Upper lobe of left lung (tissue), 6 donors: ENCODE results near the gene COPS7A. TPM values are rescaled to one million over a fixed set of nuclear protein-coding genes. Genes with fewer than 3 reads are reported as not detected.

Experiments used
- ATAC-seq, 2 donors: fragments of 200-7000 bp; cut with Tn5 transposase; one replicate each; pipeline ENCODE4 v1.9.1; 2022; ENCODE audit warnings: mild to moderate bottlenecking in 2 of 2, moderate library complexity in 2 of 2; ENCODE audit not compliant: low FRiP score in 2 of 2
- DNase-seq, 2 donors: peaks; one replicate each; pipeline ENCODE4 v3.0.0-alpha.2; 2019 to 2020
- H3K27ac ChIP-seq, 4 donors: fragments of 200-600 bp; sonication (generic); one replicate each; pipeline ENCODE4 v1.5.1; 2016 to 2019
- H3K27me3 ChIP-seq, 4 donors: fragments of 200-600 bp; sonication (generic); one replicate each; pipeline ENCODE4 v1.5.1; 2017 to 2019
- H3K36me3 ChIP-seq, 4 donors: fragments of 200-600 bp; sonication (generic); one replicate each; pipeline ENCODE4 v1.5.1; 2016 to 2019
- H3K4me1 ChIP-seq, 4 donors: fragments of 200-600 bp; sonication (generic); one replicate each; pipeline ENCODE4 v1.5.1; 2018 to 2019
- H3K4me3 ChIP-seq, 4 donors: fragments of 200-600 bp; sonication (generic); one replicate each; pipeline ENCODE4 v1.5.1; 2017 to 2019; ENCODE audit warnings: mild to moderate bottlenecking in 2 of 4, moderate library complexity in 1 of 4
- H3K9me3 ChIP-seq, 4 donors: fragments of 200-600 bp; sonication (generic); one replicate each; pipeline ENCODE4 v1.5.1; 2018 to 2019
- EP300 ChIP-seq, 4 donors: sonication (generic); formaldehyde crosslinking; IDR thresholded peaks; one replicate each; pipeline ENCODE4 v1.5.1; 2017; ENCODE audit warnings: antibody characterized with exemption in 4 of 4, control low read depth in 2 of 4
- POLR2A ChIP-seq, 4 donors: fragments of 450-650 bp; IDR thresholded peaks; one replicate each; pipeline ENCODE4 v1.5.1; 2016 to 2017; ENCODE audit warnings: antibody characterized with exemption in 4 of 4, mild to moderate bottlenecking in 2 of 4
- POLR2AphosphoS5 ChIP-seq, 2 donors: sonication (generic); formaldehyde crosslinking; IDR thresholded peaks; one replicate each; pipeline ENCODE4 v1.5.1; 2017; ENCODE audit warnings: antibody characterized with exemption in 2 of 2
- WGBS, 2 donors: methylation state at CpG; one replicate each; pipeline ENCODE4 v1.1.5; 2017 to 2018; 5-methylcytosine and 5-hydroxymethylcytosine counted together
- total RNA-seq, 6 donors: library from RNA; depleted of rRNA in 4 of 6; stranded (reverse); fragments of >200 nt in 4 of 6; gene quantifications; one replicate each; pipeline versions ENCODE4 v1.1.0 to v1.2.1, GENCODE V29; 2016 to 2021
- TF ChIP-seq, protein P1 (sequence below), 6 experiments: fragments of 450-650 bp in 4 of 6; fragments of 200-600 bp in 2 of 6; sonication (generic) in 2 of 6; IDR thresholded peaks; one replicate each; pipeline ENCODE4 v1.5.1; 2016 to 2019; ENCODE audit warnings: antibody characterized with exemption in 6 of 6
- donor health status: DM: no; HTN: no; CAD: no; lungs with moderate emphysema.
- donor health status: DM: no; HTN: yes; CAD: no; lungs with severe emphysema.

Gene COPS7A
- total RNA-seq, 6 donors from 2014 or later, result 36.9 to 70.2 (median 63.0) TPM

DNA sequence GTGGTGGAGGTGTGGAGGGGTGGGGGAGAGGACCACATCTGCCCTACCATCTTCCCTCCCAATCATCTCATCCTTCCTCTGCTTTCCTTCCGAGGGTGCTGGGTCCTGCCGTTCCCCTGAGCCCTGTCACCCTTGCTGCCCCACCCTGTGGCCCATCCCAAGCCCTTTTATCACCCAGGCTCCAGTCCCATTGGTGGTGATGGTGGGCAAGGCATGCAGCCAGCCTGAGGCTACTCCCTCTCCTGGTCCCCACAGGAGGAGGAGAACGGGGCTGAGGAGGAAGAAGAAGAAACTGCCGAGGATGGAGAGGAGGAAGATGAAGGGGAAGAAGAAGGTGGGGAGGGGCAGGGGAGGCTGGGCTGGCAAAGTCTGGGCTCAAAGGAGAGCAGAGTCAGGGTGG is 45.8 kb downstream of the COPS7A start:
- Histone ChIP-seq H3K9me3 (no peaks in the 10 kb centered on the region), H3K27ac (peak overlapping the region in 1 of 4 donors; percentile 10), H3K4me1 (peaks cover 55 to 74% (median 59%) of the 10 kb centered on the region in 4 donors), H3K4me3 (no peak overlapping the region), H3K36me3 (peaks cover 0 to 21% (median 19%) of the 10 kb centered on the region in 4 donors), H3K27me3 (peaks cover 0 to 2% (median 0%) of the 10 kb centered on the region in 4 donors)
- TF ChIP-seq EP300 (IDR thresholded peaks at IDR 0.05), result no peak
- TF ChIP-seq, protein P1, sequence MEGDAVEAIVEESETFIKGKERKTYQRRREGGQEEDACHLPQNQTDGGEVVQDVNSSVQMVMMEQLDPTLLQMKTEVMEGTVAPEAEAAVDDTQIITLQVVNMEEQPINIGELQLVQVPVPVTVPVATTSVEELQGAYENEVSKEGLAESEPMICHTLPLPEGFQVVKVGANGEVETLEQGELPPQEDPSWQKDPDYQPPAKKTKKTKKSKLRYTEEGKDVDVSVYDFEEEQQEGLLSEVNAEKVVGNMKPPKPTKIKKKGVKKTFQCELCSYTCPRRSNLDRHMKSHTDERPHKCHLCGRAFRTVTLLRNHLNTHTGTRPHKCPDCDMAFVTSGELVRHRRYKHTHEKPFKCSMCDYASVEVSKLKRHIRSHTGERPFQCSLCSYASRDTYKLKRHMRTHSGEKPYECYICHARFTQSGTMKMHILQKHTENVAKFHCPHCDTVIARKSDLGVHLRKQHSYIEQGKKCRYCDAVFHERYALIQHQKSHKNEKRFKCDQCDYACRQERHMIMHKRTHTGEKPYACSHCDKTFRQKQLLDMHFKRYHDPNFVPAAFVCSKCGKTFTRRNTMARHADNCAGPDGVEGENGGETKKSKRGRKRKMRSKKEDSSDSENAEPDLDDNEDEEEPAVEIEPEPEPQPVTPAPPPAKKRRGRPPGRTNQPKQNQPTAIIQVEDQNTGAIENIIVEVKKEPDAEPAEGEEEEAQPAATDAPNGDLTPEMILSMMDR (IDR thresholded peaks at IDR 0.05), result no peak
- TF ChIP-seq POLR2A (IDR thresholded peaks at IDR 0.05), result no peak
- TF ChIP-seq POLR2AphosphoS5 (IDR thresholded peaks at IDR 0.05), result no peak
- no peak for ATAC-seq
- DNase-seq, result no peak
- WGBS, 2 donors, result 59 to 66% methylated on average over 4 of the region's 4 CpGs

DNA sequence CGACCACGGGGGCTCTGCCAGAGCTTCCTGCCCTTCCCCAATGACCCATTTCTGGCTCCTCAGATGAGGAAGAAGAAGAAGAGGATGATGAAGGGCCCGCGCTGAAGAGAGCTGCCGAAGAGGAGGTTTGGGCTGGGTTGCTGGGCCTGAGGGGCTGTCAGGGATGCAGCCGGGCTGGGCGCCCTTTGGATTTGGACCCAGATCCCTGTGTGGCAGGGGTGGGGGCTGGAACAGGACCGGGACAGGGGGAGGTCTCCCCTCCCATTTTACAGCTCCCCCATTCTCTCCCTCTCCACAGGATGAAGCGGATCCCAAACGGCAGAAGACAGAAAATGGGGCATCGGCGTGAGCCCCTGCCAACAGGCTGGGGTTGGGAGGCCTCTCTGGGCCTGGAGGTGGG is 46.2 kb downstream of the COPS7A start:
- no peak for ATAC-seq
- DNase-seq, result no peak
- peak overlapping the region in 2 of 4 donors; percentile 56 to 73 for H3K27ac ChIP-seq
- H3K9me3 ChIP-seq, result no peaks in the 10 kb centered on the region
- WGBS, 2 donors, result 82 to 87% methylated on average over 8 to 12 of the region's 12 CpGs
- TF ChIP-seq EP300 (IDR thresholded peaks at IDR 0.05) (no peak), POLR2AphosphoS5 (IDR thresholded peaks at IDR 0.05) (no peak), POLR2A (IDR thresholded peaks at IDR 0.05) (no peak)
- TF ChIP-seq, protein P1 (IDR thresholded peaks at IDR 0.05), result no peak
- H3K4me3 ChIP-seq, result no peak overlapping the region
- H3K36me3 ChIP-seq, result peaks cover 0 to 21% (median 19%) of the 10 kb centered on the region in 4 donors
- peaks cover 51 to 69% (median 55%) of the 10 kb centered on the region in 4 donors for H3K4me1 ChIP-seq
- H3K27me3 ChIP-seq, result peaks cover 0 to 2% (median 0%) of the 10 kb centered on the region in 4 donors

DNA sequence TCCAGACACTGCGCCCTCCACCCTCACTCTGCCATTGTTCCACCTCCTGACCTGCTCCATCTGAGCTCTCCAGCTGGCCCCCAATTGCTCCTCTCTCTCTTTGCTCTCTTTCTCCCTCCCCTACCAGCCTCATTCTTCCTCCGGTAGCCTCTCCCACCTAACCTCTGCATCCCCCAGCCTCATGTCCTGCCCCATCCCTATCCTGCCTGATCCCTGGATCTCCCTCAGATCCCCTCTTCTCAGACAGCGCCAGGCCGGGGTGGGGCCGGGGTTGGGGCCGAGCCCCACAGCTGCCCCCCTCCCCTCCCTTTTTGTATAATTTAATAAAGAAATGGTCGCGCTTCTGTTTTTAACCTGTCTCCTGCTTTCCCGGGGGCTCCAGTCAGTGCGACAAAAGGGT is 46.8 kb downstream of the COPS7A start:
- peaks cover 0 to 21% (median 19%) of the 10 kb centered on the region in 4 donors for H3K36me3 ChIP-seq
- ATAC-seq (no peak), DNase-seq (no peak)
- H3K4me3 ChIP-seq, result no peak overlapping the region
- H3K9me3 ChIP-seq, result no peaks in the 10 kb centered on the region
- peaks cover 46 to 64% (median 50%) of the 10 kb centered on the region in 4 donors for H3K4me1 ChIP-seq
- peaks cover 0 to 2% (median 0%) of the 10 kb centered on the region in 4 donors for H3K27me3 ChIP-seq
- 89 to 91% methylated on average over 10 of the region's 10 CpGs for WGBS, 2 donors
- TF ChIP-seq, protein P1 (IDR thresholded peaks at IDR 0.05), result no peak
- no peak for TF ChIP-seq POLR2AphosphoS5 (IDR thresholded peaks at IDR 0.05)
- TF ChIP-seq POLR2A (IDR thresholded peaks at IDR 0.05), result no peak
- TF ChIP-seq EP300 (IDR thresholded peaks at IDR 0.05), result no peak
- peak overlapping the region in 3 of 4 donors; percentile 56 to 73 (median 72) for H3K27ac ChIP-seq

DNA sequence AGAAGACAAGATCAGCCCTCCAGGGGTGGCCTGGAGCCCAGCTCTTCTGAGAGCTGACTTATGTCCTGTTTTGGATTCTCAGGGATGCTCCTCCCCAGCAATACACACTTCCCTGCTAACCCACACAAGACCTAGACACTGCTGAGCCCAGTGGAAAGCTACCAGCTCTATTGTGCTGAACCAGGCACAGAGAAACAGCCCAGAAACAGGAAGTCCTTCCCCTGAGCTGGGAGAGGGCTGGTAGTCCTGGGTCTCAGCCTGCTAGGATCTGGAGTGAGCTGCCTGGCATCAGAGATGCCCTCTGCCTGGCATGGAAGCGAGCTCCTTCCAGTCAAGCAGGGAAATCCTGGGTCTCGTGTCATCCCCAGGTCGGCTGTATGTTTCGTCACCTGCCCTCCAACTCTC is 47.2 kb downstream of the COPS7A start:
- H3K4me1 ChIP-seq, result peaks cover 41 to 61% (median 47%) of the 10 kb centered on the region in 4 donors
- H3K36me3 ChIP-seq, result peaks cover 0 to 21% (median 19%) of the 10 kb centered on the region in 4 donors
- WGBS, 2 donors, result 74 to 100% methylated on average over 2 to 4 of the region's 4 CpGs
- DNase-seq, result peak in 1 of 2 donors; percentile 58
- TF ChIP-seq POLR2A (IDR thresholded peaks at IDR 0.05) (no peak), EP300 (IDR thresholded peaks at IDR 0.05) (no peak), POLR2AphosphoS5 (IDR thresholded peaks at IDR 0.05) (no peak)
- TF ChIP-seq, protein P1 (IDR thresholded peaks at IDR 0.05), result no peak
- no peaks in the 10 kb centered on the region for H3K9me3 ChIP-seq
- peak overlapping the region in 3 of 4 donors; percentile 56 to 73 (median 72) for H3K27ac ChIP-seq
- no peak overlapping the region for H3K4me3 ChIP-seq
- ATAC-seq, result peak in 1 of 2 donors; percentile 31
- peaks cover 0 to 2% (median 0%) of the 10 kb centered on the region in 4 donors for H3K27me3 ChIP-seq
